Measurements from ENCODE around the gene NIN. TPM values are rescaled to one million over a fixed set of nuclear protein-coding genes. Genes with fewer than 3 reads are reported as not detected.

Gene NIN
- total and polyA plus RNA-seq, 2 of the 4 experiments (the other 2 are of a cell fraction) = 15.2 to 98.4 TPM

DNA sequence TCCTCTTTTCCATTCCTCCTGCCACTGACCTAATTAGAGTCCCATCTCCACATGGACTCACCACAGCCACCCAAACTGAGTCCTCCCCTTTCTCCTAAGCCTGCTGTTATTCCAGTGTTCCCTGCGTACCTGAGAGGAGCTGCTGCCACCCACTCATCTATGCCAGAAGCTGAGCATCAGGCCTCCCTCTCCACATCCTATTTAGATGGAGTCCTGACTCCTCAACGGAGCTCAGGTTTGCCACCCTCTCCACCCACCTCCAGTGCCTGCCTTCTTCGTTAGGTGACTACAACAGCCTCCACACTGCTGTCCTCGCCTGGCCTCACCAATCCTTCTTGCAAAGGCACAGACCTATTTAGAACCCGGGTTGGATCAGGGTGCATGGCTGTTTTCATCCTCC, 25.7 kb upstream of the NIN start:
- no peak overlapping the region for H3K9ac ChIP-seq (ENCODE audit: low read depth, low read length)
- no peak overlapping the region for H3K56ac ChIP-seq (ENCODE audit: extremely low read depth, insufficient read depth, low read length)
- H2AK9ac ChIP-seq (replicated peaks; ENCODE audit: low read depth, low read length, poor library complexity) = no peak overlapping the region
- H3K9me3 ChIP-seq (ENCODE audit: control insufficient read depth, insufficient read depth, low read length) = no peaks in the 10 kb centered on the region
- H3K18ac ChIP-seq (ENCODE audit: low read depth, low read length) = no peak overlapping the region
- H3K36me3 ChIP-seq (ENCODE audit: control insufficient read depth, insufficient read depth, low read length) = no peaks in the 10 kb centered on the region
- H4K8ac ChIP-seq (ENCODE audit: low read depth in 2 of 2, low read length in 2 of 2) = no peak overlapping the region
- ATAC-seq (ENCODE audit: low read depth) = no peak
- no peaks in the 10 kb centered on the region for H4K20me1 ChIP-seq (ENCODE audit: insufficient read depth, low read length)
- no peaks in the 10 kb centered on the region for H3K27me3 ChIP-seq (ENCODE audit: control insufficient read depth, insufficient read depth, low read length)
- H3K9me1 ChIP-seq (ENCODE audit: insufficient read depth, low read length) = 0 out of 2 replicates have a peak, but pooled peaks cover 5% of the 10 kb centered on the region
- H3K23ac ChIP-seq (ENCODE audit: low read depth, low read length) = no peak overlapping the region
- peaks cover 7% of the 10 kb centered on the region for H3K4me1 ChIP-seq (ENCODE audit: control insufficient read depth, insufficient read depth, low read length)
- no peak overlapping the region for H3K27ac ChIP-seq (ENCODE audit: insufficient read depth, low read length)
- H3K4me2 ChIP-seq (ENCODE audit: low read depth, low read length) = no peak overlapping the region
- ChIA-PET POLR2A (ENCODE audit: unreplicated experiment) (no interaction called here), CTCF (interaction anchor here (1.2 kb wide), 1 partner anchor 26 kb away, joined by 3 read pairs; no protein-coding TSS in a partner anchor)
- no peak overlapping the region for H2BK120ac ChIP-seq (ENCODE audit: low read depth, low read length)
- in situ Hi-C loops (cut with MboI; ENCODE audit: low sequenced_read_pairs) = no loop called here
- no peak overlapping the region for H2BK20ac ChIP-seq (ENCODE audit: low read depth, low read length)
- intact Hi-C loops (cut with micrococcal nuclease) = no loop called here
- H2AK5ac ChIP-seq (ENCODE audit: low read depth, low read length) = no peak overlapping the region
- TF ChIP-seq SMC3 (IDR thresholded peaks at IDR 0.05; ENCODE audit: low read depth, low read length) = no peak
- no peak for TF ChIP-seq RAD21 (IDR thresholded peaks at IDR 0.05; ENCODE audit: low read length)
- TF ChIP-seq MXI1 (IDR thresholded peaks at IDR 0.05; ENCODE audit: borderline replicate concordance, low read depth, low read length) = no peak
- no peak for TF ChIP-seq CHD1 (IDR thresholded peaks at IDR 0.05; ENCODE audit: low read depth, low read length)
- no peak for TF ChIP-seq MAZ (IDR thresholded peaks at IDR 0.05; ENCODE audit: borderline replicate concordance, low read depth, low read length)
- TF ChIP-seq NFE2L2 (IDR thresholded peaks at IDR 0.05; ENCODE audit: low read depth, low read length) = no peak
- no peak for TF ChIP-seq POLR2A (IDR thresholded peaks at IDR 0.05; ENCODE audit: low read depth, low read length)
- TF ChIP-seq CEBPB (IDR thresholded peaks at IDR 0.05; ENCODE audit: low read depth, low read length) = no peak
- TF ChIP-seq, protein P1, sequence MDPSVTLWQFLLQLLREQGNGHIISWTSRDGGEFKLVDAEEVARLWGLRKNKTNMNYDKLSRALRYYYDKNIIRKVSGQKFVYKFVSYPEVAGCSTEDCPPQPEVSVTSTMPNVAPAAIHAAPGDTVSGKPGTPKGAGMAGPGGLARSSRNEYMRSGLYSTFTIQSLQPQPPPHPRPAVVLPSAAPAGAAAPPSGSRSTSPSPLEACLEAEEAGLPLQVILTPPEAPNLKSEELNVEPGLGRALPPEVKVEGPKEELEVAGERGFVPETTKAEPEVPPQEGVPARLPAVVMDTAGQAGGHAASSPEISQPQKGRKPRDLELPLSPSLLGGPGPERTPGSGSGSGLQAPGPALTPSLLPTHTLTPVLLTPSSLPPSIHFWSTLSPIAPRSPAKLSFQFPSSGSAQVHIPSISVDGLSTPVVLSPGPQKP (IDR thresholded peaks at IDR 0.05; ENCODE audit: borderline replicate concordance, low read depth, low read length) = no peak
- H2BK5ac ChIP-seq (ENCODE audit: low read depth, low read length, poor library complexity, severe bottlenecking) = no peak overlapping the region
- dilution Hi-C loops (cut with HindIII; ENCODE audit: low sequenced_read_pairs, unreplicated experiment) = no loop called here
- no peak overlapping the region for H3K14ac ChIP-seq (replicated peaks; ENCODE audit: low read depth, low read length)
- 0 out of 4 replicates have a peak, but pooled peaks cover 0 to 3% of the 10 kb centered on the region in 2 experiments for H3K79me1 ChIP-seq (ENCODE audit: low read depth in 1 of 2, low read length in 2 of 2)
- H4K5ac ChIP-seq (ENCODE audit: low read depth, low read length) = no peak overlapping the region
- H3K4me3 ChIP-seq (ENCODE audit: insufficient read depth, low read depth, low read length) = no peak overlapping the region
- no peak overlapping the region for H3K4ac ChIP-seq (ENCODE audit: low read depth, low read length)
- H2BK15ac ChIP-seq (ENCODE audit: low read depth, low read length) = no peak overlapping the region
- DNase-seq = no peak
- no peak overlapping the region; the same call in 1 of the 2 replicates for H4K91ac ChIP-seq (ENCODE audit: insufficient read depth, low read depth, low read length)
- WGBS, 2 experiments (ENCODE audit: extremely low coverage in 2 of 2, insufficient read length in 1 of 2) = 93% methylated on average over 5 of the region's 5 CpGs; no CpG with 5 or more reads in 1 of the 2 experiments
- no peak overlapping the region for H2AFZ ChIP-seq (replicated peaks; ENCODE audit: low read length, poor library complexity)
- no TSS peak for BruUV-seq (replicated peaks)
